ENCODE measurements around the gene NUCB1. TPM values are rescaled to one million over a fixed set of nuclear protein-coding genes. Genes with fewer than 3 reads are reported as not detected.

Gene NUCB1
- total RNA-seq, 1 donor from 2014 or later = 164 TPM

DNA sequence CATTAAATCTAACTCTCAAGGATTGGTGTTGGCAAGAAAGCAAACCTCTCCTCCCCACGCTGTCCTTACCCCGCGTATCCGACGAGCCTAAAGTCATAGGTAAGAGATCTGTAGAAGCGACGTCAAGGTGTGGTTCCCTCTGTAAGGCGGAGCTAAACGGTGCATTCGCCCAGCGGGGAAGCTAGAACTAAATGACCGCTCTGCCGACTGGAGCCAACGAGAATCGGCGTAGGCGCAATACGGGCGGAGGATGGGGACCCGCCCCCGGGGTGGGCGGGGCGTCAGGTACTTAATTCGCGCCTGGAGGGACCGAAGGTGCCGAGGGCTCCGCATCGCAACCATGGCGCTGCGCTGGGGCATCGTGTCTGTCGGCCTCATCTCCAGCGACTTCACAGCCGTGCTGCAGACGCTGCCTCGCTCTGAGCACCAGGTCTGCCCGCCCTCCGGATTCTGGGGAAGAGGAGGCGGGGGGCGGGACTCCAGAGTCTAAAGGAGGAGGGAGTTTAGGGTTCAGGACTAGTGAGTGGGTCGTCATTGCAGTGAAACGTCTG, 33.3 kb downstream of the NUCB1 start, which contains the start of gene DHDH:
TSS of gene DHDH (plus strand) at position 318 of the 551 bp plus-strand sequence. CDS start at position 341, 23 bp downstream.
- Mint-ChIP-seq H3K9me3 (ENCODE audit: unreplicated experiment) (no peaks in the 10 kb centered on the region), H3K27me3 (ENCODE audit: low read depth, unreplicated experiment) (peaks cover 24% of the 10 kb centered on the region), H3K36me3 (ENCODE audit: low read depth, unreplicated experiment) (no peaks in the 10 kb centered on the region), H3K4me1 (ENCODE audit: low read depth, unreplicated experiment) (no peaks in the 10 kb centered on the region), H3K4me3 (ENCODE audit: unreplicated experiment) (peak within 1 kb of the TSS; percentile 85), H3K27ac (ENCODE audit: unreplicated experiment) (peak within 1 kb of the TSS; percentile 18)
- H3K79me2 ChIP-seq (ENCODE audit: insufficient read depth, low read length) = no peaks in the 10 kb centered on the region
- H3K4me2 ChIP-seq (ENCODE audit: low read length) = peak within 1 kb of the TSS; percentile 88
- no peak for TF ChIP-seq EZH2 (IDR thresholded peaks at IDR 0.05; ENCODE audit: insufficient read depth, low read length)
- TF ChIP-seq, protein P1, sequence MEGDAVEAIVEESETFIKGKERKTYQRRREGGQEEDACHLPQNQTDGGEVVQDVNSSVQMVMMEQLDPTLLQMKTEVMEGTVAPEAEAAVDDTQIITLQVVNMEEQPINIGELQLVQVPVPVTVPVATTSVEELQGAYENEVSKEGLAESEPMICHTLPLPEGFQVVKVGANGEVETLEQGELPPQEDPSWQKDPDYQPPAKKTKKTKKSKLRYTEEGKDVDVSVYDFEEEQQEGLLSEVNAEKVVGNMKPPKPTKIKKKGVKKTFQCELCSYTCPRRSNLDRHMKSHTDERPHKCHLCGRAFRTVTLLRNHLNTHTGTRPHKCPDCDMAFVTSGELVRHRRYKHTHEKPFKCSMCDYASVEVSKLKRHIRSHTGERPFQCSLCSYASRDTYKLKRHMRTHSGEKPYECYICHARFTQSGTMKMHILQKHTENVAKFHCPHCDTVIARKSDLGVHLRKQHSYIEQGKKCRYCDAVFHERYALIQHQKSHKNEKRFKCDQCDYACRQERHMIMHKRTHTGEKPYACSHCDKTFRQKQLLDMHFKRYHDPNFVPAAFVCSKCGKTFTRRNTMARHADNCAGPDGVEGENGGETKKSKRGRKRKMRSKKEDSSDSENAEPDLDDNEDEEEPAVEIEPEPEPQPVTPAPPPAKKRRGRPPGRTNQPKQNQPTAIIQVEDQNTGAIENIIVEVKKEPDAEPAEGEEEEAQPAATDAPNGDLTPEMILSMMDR (IDR thresholded peaks at IDR 0.05; ENCODE audit: insufficient read depth, low read depth, low read length) = no peak
- no peaks in the 10 kb centered on the region for H3K36me3 ChIP-seq (ENCODE audit: insufficient read depth, low read length)
- peak within 1 kb of the TSS; percentile 54 for H3K4me3 ChIP-seq (ENCODE audit: insufficient read depth, low read depth, low read length)
- DNase-seq (ENCODE audit: low read depth) (peak; percentile 47), FAIRE-seq (no peak)
- H3K27me3 ChIP-seq (ENCODE audit: insufficient read depth, low read length) = peaks cover 16% of the 10 kb centered on the region
- no peaks in the 10 kb centered on the region for H3K9me3 ChIP-seq (ENCODE audit: insufficient read depth, low read depth, low read length)
- H3K27ac ChIP-seq (ENCODE audit: low read depth, low read length) = no peak within 1 kb of the TSS
- peak within 1 kb of the TSS; percentile 80 for H2AFZ ChIP-seq (ENCODE audit: low read depth, low read length)
- peak within 1 kb of the TSS; percentile 38 for H3K9ac ChIP-seq (ENCODE audit: low read length)
- H3K4me1 ChIP-seq (ENCODE audit: insufficient read depth, low read length) = peaks cover 5% of the 10 kb centered on the region
- H4K20me1 ChIP-seq (ENCODE audit: insufficient read depth, low read length) = no peaks in the 10 kb centered on the region

DNA sequence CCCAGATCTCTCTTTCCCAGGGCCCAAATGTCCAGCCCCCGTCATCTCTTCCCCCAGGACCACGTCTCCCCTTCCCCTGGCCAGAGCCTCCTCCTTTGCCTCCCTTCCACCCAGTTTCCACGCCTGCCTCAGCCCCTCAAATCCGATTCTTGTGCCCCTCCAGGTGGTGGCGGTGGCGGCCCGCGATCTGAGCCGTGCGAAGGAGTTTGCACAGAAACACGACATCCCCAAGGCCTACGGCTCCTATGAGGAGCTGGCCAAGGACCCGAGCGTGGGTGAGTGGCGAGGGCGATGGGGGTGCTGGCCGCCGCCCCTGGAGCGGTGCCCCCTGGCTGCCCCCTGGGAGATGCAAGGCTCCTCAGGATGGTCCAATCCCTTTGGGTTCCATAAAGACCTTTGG, 34.7 kb downstream of the NUCB1 start:
- no peak overlapping the region for H3K9ac ChIP-seq (ENCODE audit: low read length)
- peaks cover 5% of the 10 kb centered on the region for H3K4me1 ChIP-seq (ENCODE audit: insufficient read depth, low read length)
- H3K27me3 ChIP-seq (ENCODE audit: insufficient read depth, low read length) = peaks cover 16% of the 10 kb centered on the region
- DNase-seq (ENCODE audit: low read depth) (no peak), FAIRE-seq (no peak)
- Mint-ChIP-seq H3K27me3 (ENCODE audit: low read depth, unreplicated experiment) (peaks cover 24% of the 10 kb centered on the region), H3K27ac (ENCODE audit: unreplicated experiment) (no peak overlapping the region), H3K36me3 (ENCODE audit: low read depth, unreplicated experiment) (no peaks in the 10 kb centered on the region), H3K9me3 (ENCODE audit: unreplicated experiment) (no peaks in the 10 kb centered on the region), H3K4me1 (ENCODE audit: low read depth, unreplicated experiment) (no peaks in the 10 kb centered on the region), H3K4me3 (ENCODE audit: unreplicated experiment) (no peak overlapping the region)
- TF ChIP-seq, protein P1 (IDR thresholded peaks at IDR 0.05; ENCODE audit: insufficient read depth, low read depth, low read length) = no peak
- no peak for TF ChIP-seq EZH2 (IDR thresholded peaks at IDR 0.05; ENCODE audit: insufficient read depth, low read length)
- H3K4me2 ChIP-seq (ENCODE audit: low read length) = no peak overlapping the region
- H3K4me3 ChIP-seq (ENCODE audit: insufficient read depth, low read depth, low read length) = no peak overlapping the region
- no peak overlapping the region for H2AFZ ChIP-seq (ENCODE audit: low read depth, low read length)
- no peak overlapping the region for H3K27ac ChIP-seq (ENCODE audit: low read depth, low read length)
- no peaks in the 10 kb centered on the region for H3K79me2 ChIP-seq (ENCODE audit: insufficient read depth, low read length)
- no peaks in the 10 kb centered on the region for H4K20me1 ChIP-seq (ENCODE audit: insufficient read depth, low read length)
- H3K9me3 ChIP-seq (ENCODE audit: insufficient read depth, low read depth, low read length) = no peaks in the 10 kb centered on the region
- H3K36me3 ChIP-seq (ENCODE audit: insufficient read depth, low read length) = no peaks in the 10 kb centered on the region

DNA sequence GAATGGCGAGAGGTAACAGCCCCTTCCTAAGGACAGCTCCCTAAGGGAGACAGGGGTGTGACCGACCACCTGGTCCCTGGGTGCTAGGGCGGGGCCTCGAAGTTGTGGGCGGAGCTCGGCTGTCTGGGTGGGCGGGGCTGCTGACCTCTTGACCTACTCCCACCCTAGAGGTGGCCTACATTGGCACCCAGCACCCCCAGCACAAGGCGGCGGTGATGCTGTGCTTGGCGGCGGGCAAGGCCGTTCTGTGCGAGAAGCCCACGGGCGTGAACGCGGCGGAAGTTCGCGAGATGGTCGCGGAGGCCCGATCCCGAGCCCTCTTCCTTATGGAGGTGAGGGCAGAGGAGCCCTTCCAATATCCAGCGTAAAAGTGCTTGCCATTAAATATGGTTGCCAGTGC, 35.8 kb downstream of the NUCB1 start:
- Histone ChIP-seq H3K4me3 (ENCODE audit: insufficient read depth, low read depth, low read length) (no peak overlapping the region), H3K79me2 (ENCODE audit: insufficient read depth, low read length) (no peaks in the 10 kb centered on the region), H3K27ac (ENCODE audit: low read depth, low read length) (no peak overlapping the region), H4K20me1 (ENCODE audit: insufficient read depth, low read length) (no peaks in the 10 kb centered on the region), H3K9me3 (ENCODE audit: insufficient read depth, low read depth, low read length) (no peaks in the 10 kb centered on the region), H3K27me3 (ENCODE audit: insufficient read depth, low read length) (peaks cover 16% of the 10 kb centered on the region), H2AFZ (ENCODE audit: low read depth, low read length) (no peak overlapping the region), H3K4me1 (ENCODE audit: insufficient read depth, low read length) (peaks cover 5% of the 10 kb centered on the region), H3K9ac (ENCODE audit: low read length) (no peak overlapping the region), H3K4me2 (ENCODE audit: low read length) (no peak overlapping the region), H3K36me3 (ENCODE audit: insufficient read depth, low read length) (no peaks in the 10 kb centered on the region)
- Mint-ChIP-seq H3K27me3 (ENCODE audit: low read depth, unreplicated experiment) (peaks cover 24% of the 10 kb centered on the region), H3K36me3 (ENCODE audit: low read depth, unreplicated experiment) (no peaks in the 10 kb centered on the region), H3K9me3 (ENCODE audit: unreplicated experiment) (no peaks in the 10 kb centered on the region), H3K27ac (ENCODE audit: unreplicated experiment) (no peak overlapping the region), H3K4me1 (ENCODE audit: low read depth, unreplicated experiment) (no peaks in the 10 kb centered on the region), H3K4me3 (ENCODE audit: unreplicated experiment) (no peak overlapping the region)
- DNase-seq (ENCODE audit: low read depth) = no peak
- no peak for FAIRE-seq
- TF ChIP-seq, protein P1 (IDR thresholded peaks at IDR 0.05; ENCODE audit: insufficient read depth, low read depth, low read length) = no peak
- TF ChIP-seq EZH2 (IDR thresholded peaks at IDR 0.05; ENCODE audit: insufficient read depth, low read length) = no peak
